HCT116 (cell line): ENCODE results near the gene RNPS1.

Source experiments
- CTCF ChIP-seq, 3 experiments: fragments of 200-600 bp in 1 of 3; sonication (generic) in 1 of 3; IDR thresholded peaks in 2 of 3; conservative IDR thresholded peaks in 1 of 3; 2 replicates each; pipeline ENCODE4 v1.5.1; 2012 to 2017; ENCODE audit warnings: low read depth in 2 of 3, low read length in 2 of 3, antibody characterized with exemption in 1 of 3, borderline replicate concordance in 1 of 3, control low read depth in 1 of 3, mild to moderate bottlenecking in 1 of 3, mixed read lengths in 1 of 3, mixed run types in 1 of 3, moderate library complexity in 1 of 3; ENCODE audit not compliant: insufficient read depth in 1 of 3
- JUND ChIP-seq: IDR thresholded peaks from 2 replicates; pipeline ENCODE4 v1.6.1; 2012
- SIN3A ChIP-seq: IDR thresholded peaks from 2 replicates; pipeline ENCODE4 v1.6.1; 2012; ENCODE audit warnings: low read depth

- TF ChIP-seq CTCF (IDR thresholded peaks at IDR 0.05 in 2 of 3, conservative IDR thresholded peaks at IDR 0.05 in 1 of 3; ENCODE audit: borderline replicate concordance in 1 of 3, insufficient read depth in 1 of 3, low read depth in 2 of 3, low read length in 2 of 3) (no peak), SIN3A (no peak), JUND (no peak)
Observed at GRCh38 chr16:2237102-2237482, 30.8 kb downstream of the RNPS1 start.
